Measurements from ENCODE around the gene TMPRSS3.

Gene TMPRSS3

GRCh38 chr21:42387843-42388340 lies 8.0 kb downstream of the TMPRSS3 start:
- DNase-seq: no peak

DNA sequence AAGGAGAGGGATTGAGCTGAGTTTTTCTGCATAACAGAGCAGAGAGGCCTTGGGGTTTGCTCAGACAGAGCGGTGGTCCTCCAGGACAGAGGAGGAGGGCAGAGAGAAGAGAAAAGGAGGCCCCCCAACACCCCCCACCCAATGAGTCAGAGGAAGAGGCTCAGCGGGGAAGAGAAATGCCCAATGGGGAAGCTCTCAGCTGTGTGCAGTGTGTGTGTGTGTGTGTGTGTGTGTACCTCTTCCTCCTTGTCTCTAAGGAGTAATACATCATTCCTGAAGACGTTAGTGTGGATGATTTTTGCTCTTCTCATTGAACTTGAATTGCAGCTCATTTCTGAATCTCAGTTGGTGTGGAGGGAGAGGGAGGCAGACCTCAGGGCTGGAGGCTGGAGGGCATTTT lies 8.7 kb downstream of the TMPRSS3 start:
- no peak for DNase-seq

GRCh38 chr21:42386034-42386591 lies 9.7 kb downstream of the TMPRSS3 start:
- DNase-seq: no peak

DNA sequence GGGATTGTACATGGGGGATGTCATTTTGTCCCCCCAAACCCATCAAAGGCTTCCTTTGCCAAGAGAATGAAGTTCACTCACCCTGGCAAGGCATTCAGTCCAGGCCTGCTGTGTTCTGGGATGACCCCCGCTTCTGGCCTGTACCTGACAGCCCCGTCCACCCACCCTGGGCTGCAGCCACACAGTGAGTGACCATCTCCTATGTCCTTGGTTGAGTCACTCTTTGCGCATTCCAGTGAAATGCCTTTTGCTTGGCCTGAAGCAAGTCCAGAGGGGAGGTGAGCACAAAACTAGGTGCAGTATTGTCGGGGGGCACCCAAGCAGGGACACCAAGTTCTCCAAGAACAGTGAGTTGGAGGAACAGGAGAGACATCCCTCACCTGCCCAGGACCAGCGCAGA lies 10.2 kb downstream of the TMPRSS3 start:
- no peak for DNase-seq

- no peak for DNase-seq
Observed at GRCh38 chr21:42384989-42385388, 10.9 kb downstream of the TMPRSS3 start.

GRCh38 chr21:42384156-42384945 lies 11.5 kb downstream of the TMPRSS3 start:
- DNase-seq: no peak

- DNase-seq: no peak
Observed at GRCh38 chr21:42383331-42383730, 12.5 kb downstream of the TMPRSS3 start.

- no peak for DNase-seq
Observed at GRCh38 chr21:42382915-42383314, 12.9 kb downstream of the TMPRSS3 start.

GRCh38 chr21:42381347-42381984 lies 14.4 kb downstream of the TMPRSS3 start:
- DNase-seq: peak; percentile 9

DNA sequence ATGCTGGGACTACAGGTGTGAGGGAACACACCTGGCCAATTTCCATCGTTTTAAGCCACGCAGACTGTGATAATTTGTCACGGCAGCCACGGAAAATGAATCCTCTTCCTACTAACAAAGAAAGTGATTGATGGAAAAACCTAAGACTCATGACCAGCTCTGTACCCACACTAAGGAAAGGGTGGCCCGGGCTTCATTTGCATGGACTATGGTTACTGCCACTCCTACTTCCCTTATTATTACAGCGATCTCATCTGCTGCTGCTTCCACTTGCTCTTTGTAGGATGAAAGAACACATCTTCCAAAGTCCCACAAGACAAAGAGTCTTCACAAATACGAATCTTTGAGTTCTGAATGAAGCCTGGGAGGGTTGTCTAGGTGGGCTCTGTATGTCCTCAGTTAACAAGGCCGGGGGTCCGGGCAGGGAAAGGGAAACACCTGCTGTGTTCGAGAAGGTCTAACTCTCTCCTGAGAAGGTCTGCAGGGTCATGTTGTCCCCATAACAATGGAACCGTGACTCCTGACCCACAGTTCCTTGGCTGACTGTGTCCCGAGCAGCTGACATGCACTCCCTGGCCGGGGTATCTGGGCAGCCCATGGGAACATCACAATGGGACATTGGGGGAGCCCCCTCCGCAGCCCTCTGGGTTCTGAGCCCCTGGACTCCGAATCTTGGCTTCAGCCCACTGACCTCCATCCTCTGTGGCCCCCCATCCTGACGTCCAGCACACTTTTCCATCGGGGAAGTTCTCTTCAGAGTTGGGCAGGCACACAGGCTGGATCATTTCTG lies 16.2 kb downstream of the TMPRSS3 start:
- no peak for DNase-seq

- DNase-seq: no peak
Observed at GRCh38 chr21:42378418-42378817, 17.4 kb downstream of the TMPRSS3 start.

GRCh38 chr21:42377951-42378340 lies 17.9 kb downstream of the TMPRSS3 start:
- no peak for DNase-seq

- DNase-seq: no peak
Observed at GRCh38 chr21:42377211-42377950, 18.5 kb downstream of the TMPRSS3 start.

DNA sequence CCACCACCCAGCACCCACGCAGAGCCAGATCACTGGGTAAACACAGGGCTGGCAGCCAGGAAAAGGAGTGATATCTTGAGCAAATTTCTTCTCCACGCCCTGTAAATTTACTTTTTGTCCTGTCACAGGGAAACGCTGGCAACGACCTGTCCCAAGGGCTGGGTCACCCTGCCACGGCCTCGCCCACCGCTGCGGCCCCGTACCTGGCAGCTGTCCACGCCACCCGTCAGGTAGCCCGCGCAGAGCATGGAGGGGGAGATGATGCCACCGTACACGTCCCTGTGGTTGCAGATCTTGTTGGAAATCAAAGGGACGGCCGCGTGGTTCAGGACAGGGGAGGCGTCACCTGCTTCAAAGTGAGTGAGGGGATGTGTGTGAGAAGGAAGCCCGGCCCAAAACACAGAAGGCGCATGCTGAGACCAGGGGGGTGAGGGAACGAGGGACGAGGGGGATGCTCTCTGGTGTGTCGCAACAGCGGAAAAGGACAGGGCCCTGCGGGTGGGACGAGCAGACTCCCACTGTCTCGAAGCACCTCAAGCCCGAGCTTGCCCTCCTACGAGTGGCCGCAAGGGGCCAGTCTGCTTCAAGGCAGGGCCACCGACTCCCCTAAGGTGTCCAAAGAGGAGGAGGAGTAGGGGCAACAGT lies 19.4 kb downstream of the TMPRSS3 start:
- DNase-seq: no peak

DNA sequence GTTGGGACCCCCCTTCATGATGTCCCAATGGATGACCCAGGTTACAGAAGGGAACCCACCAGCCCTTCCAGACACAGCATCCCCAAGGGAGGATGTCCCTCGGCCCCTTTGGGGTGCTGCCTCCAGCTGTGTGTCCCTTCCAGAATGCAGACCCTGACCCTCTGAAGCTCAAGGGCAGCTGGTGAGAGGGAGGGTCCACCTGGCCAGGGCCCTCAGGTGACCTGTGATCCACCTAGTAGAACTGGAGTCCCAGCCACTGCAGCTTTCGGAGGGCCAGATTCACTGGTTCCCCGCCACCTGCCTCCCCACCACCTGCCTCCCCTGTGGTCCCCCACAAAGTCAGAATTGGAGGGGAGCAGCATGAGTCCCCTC lies 19.9 kb downstream of the TMPRSS3 start:
- no peak for DNase-seq

DNA sequence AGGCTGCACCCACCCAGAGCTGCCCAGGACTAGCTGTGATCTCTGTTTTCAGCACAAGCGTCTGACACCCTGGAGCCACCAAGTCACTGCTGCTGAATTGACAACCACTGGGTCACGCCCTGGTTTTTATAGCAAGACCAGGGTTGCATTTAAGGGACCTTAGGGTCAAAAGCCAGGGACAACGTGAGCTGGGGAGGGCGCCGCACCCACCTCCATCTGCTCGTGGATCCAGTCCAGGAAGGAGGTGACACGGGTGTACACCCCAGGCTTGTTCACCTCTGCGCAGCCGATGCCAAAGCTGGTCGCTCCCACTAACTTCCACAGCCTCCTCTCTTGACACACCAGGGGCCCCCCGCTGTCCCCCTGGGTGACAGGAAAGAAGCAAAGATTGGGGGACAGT lies 20.3 kb downstream of the TMPRSS3 start:
- DNase-seq: no peak

DNA sequence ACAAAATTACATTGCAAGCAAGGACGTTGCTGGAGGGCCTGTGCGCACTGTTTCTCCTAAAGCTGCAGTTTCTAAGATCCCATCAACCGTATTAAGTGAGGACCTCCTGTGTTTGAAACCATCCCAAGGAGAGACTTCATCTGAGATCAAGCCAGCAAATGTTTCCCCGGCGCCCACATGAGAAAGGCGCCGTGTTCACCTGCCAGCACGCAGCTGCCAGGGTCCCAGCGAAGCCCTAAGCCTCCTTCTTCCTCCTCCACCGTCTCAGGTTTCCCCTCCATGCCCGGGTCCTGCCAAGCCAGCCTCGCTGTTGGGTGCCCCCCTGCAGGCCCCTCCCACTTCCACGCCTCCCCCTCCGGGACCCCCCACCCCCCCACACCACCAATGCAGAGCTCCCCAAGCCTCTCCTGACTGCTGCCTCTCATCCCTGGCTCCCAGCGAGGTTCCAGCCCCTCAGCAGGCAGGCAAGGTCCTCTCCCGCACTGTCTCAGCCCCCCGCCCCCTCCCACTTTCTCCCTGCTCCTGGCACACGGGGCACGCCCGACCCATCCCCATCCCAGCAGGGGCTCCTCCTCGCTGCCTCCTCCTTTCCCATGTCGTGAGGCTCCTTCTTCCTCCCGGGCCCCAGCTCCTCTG lies 20.9 kb downstream of the TMPRSS3 start:
- no peak for DNase-seq

DNA sequence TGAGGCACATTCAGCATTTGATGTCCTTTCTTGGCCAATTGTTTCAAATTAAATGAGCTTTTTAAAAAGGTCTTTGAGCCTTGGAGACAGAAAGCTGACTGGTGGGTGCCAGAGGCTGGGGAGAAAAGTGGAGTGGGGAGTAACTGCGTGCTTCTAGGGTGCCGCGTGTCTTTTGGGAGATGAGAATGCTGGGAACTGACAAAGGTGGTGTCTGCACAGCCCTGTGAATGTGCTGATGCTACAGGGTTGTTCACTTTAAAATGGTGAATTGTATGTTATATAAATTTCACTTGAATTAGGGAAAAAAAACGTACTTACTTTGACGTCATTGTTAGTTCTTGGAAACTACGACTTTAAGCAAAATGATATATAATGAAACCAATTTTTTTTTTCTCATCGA lies 21.4 kb downstream of the TMPRSS3 start:
- DNase-seq: no peak

DNA sequence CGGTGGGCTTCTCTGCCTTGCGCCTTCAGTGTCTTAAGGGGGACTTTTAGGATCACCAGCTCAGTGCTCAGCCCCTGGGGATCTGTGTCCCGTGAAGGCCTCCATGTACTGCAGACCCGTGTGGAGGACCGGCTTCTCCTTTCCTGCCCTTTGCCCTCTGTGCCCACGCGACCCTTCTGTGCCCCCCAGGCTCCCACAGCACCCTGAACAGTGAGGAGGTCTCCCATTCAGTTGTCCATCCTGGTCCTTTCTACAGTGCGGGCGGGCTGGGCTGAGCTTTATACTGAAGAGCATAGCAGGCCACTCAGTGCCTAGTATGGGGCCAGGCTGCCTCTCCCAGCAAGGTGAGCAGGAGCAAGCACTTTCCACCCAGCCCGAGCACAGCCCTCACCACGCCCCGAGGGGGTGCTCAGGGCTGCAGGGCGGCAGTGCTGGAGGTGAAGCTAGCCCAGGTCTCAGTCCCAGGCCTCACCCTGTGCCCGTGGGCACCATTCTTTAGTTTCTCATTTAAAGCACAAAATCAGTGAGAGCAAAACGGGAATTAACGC lies 21.9 kb downstream of the TMPRSS3 start:
- no peak for DNase-seq

DNA sequence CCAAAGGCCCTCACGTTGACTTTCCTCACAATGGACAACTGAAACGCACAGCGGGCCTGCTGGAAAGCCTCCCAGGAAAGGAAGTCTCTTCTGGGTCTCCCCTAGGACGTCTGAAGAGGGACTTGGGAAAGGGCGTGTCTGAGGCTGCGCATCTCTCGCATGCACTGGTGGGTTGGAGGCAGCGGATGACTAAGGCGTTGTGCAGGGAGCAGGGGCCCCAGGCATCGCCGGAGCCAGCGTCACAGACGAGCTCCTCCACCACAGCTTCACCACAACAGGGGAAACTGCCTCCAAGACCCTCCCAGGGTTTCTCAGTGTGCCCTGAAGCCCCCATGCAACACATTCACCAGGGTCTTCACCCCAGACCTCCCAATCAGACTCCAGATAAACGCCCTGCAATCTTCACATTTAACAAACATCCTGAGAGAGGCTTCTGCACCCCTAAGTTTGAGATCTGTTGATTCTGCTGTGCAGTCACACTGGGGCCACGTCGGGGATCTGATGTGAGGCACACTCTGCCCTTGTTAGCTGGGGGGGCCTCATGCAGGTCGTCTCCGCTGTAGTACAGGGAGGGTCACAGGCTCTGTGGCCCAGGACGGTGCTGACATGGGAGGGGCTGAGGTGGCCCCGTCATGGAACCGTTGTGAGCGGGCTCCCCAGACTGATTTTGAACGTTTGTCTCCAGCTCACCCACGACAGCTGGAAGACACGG lies 22.5 kb downstream of the TMPRSS3 start:
- no peak for DNase-seq
